ENCODE measurements around the gene CTSZ. TPM values are rescaled to one million over a fixed set of nuclear protein-coding genes. Genes with fewer than 3 reads are reported as not detected.

Gene CTSZ
- total RNA-seq, 1 experiment from 2014 or later = 26.3 TPM

DNA sequence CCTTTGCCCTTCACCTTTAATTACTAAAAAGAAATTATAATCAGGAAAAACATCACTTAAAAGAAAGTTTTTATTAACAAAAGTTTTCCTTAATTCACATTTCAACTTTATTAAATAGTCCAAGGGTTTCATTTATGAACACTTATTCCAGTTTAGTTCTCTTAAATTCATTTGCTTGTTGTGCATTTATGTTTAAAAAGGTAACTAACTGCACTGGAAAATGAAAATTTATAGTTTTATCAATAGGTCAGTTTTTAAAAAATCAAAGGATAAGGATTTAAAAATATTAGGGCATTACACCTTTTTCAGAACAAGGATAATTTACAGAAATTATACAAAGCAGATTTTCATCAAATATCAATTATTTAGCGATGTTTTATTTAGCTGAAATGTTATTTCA, 26.0 kb upstream of the CTSZ start (continued):
- TF ChIP-seq ELF4 (CRISPR knock-in tag; IDR thresholded peaks at IDR 0.05; ENCODE audit: low read depth) (no peak), EMX1 (CRISPR knock-in tag; IDR thresholded peaks at IDR 0.05) (no peak), ZNF416 (CRISPR knock-in tag; IDR thresholded peaks at IDR 0.05) (no peak), ATF1 (CRISPR knock-in tag; IDR thresholded peaks at IDR 0.05) (no peak)
- TF ChIP-seq, protein P1, sequence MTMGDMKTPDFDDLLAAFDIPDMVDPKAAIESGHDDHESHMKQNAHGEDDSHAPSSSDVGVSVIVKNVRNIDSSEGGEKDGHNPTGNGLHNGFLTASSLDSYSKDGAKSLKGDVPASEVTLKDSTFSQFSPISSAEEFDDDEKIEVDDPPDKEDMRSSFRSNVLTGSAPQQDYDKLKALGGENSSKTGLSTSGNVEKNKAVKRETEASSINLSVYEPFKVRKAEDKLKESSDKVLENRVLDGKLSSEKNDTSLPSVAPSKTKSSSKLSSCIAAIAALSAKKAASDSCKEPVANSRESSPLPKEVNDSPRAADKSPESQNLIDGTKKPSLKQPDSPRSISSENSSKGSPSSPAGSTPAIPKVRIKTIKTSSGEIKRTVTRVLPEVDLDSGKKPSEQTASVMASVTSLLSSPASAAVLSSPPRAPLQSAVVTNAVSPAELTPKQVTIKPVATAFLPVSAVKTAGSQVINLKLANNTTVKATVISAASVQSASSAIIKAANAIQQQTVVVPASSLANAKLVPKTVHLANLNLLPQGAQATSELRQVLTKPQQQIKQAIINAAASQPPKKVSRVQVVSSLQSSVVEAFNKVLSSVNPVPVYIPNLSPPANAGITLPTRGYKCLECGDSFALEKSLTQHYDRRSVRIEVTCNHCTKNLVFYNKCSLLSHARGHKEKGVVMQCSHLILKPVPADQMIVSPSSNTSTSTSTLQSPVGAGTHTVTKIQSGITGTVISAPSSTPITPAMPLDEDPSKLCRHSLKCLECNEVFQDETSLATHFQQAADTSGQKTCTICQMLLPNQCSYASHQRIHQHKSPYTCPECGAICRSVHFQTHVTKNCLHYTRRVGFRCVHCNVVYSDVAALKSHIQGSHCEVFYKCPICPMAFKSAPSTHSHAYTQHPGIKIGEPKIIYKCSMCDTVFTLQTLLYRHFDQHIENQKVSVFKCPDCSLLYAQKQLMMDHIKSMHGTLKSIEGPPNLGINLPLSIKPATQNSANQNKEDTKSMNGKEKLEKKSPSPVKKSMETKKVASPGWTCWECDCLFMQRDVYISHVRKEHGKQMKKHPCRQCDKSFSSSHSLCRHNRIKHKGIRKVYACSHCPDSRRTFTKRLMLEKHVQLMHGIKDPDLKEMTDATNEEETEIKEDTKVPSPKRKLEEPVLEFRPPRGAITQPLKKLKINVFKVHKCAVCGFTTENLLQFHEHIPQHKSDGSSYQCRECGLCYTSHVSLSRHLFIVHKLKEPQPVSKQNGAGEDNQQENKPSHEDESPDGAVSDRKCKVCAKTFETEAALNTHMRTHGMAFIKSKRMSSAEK (CRISPR knock-in tag; IDR thresholded peaks at IDR 0.05; ENCODE audit: borderline replicate concordance) = no peak

DNA sequence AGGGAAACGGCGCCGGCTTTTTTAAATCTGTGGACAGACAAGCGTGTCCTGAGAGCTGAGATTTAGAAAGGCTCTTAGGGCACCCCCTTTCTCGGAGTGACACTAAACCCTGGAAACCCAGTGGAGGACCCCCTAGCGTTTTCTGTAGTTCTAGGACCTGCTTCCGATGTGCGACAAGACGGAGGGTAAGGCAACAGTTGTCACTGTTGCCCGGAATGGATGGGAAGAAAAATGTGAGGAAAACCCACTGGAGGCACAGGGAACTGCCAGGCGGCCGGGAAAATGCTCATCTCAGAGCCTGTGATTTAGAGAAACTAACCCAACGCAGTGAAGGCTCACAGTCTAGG, 25.6 kb upstream of the CTSZ start:
- H3K27me3 Mint-ChIP-seq (ENCODE audit: low read depth) = peaks cover 41% of the 10 kb centered on the region
- H3K27ac Mint-ChIP-seq = peak overlapping the region; percentile 88
- CTCF ChIA-PET = interaction anchor here (0.7 to 1.5 kb wide), 12 partner anchors 124 to 482 kb away, joined by 3 to 10 read pairs (median 4); no protein-coding TSS in a partner anchor
- POLR2A ChIA-PET = interaction anchor here (1.0 to 1.2 kb wide), 3 partner anchors 10 to 482 kb away, joined by 3 to 5 read pairs (median 4); partner anchors contain the start of gene PRELID3B
- H3K36me3 Mint-ChIP-seq = peaks cover 71% of the 10 kb centered on the region
- H3K4me1 Mint-ChIP-seq = peaks cover 28% of the 10 kb centered on the region
- DNase-seq (ENCODE audit: low spot score) = no peak
- H3K4me3 Mint-ChIP-seq = peak overlapping the region; percentile 75
- peak; percentile 17 for ATAC-seq
- H3K9me3 Mint-ChIP-seq = no peaks in the 10 kb centered on the region
- TF ChIP-seq, protein P2, sequence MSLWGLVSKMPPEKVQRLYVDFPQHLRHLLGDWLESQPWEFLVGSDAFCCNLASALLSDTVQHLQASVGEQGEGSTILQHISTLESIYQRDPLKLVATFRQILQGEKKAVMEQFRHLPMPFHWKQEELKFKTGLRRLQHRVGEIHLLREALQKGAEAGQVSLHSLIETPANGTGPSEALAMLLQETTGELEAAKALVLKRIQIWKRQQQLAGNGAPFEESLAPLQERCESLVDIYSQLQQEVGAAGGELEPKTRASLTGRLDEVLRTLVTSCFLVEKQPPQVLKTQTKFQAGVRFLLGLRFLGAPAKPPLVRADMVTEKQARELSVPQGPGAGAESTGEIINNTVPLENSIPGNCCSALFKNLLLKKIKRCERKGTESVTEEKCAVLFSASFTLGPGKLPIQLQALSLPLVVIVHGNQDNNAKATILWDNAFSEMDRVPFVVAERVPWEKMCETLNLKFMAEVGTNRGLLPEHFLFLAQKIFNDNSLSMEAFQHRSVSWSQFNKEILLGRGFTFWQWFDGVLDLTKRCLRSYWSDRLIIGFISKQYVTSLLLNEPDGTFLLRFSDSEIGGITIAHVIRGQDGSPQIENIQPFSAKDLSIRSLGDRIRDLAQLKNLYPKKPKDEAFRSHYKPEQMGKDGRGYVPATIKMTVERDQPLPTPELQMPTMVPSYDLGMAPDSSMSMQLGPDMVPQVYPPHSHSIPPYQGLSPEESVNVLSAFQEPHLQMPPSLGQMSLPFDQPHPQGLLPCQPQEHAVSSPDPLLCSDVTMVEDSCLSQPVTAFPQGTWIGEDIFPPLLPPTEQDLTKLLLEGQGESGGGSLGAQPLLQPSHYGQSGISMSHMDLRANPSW (CRISPR knock-in tag; conservative IDR thresholded peaks at IDR 0.05; ENCODE audit: low read depth) = no peak
- TF ChIP-seq, protein P3, sequence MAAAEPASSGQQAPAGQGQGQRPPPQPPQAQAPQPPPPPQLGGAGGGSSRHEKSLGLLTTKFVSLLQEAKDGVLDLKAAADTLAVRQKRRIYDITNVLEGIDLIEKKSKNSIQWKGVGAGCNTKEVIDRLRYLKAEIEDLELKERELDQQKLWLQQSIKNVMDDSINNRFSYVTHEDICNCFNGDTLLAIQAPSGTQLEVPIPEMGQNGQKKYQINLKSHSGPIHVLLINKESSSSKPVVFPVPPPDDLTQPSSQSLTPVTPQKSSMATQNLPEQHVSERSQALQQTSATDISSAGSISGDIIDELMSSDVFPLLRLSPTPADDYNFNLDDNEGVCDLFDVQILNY (CRISPR knock-in tag; IDR thresholded peaks at IDR 0.05) = no peak
- no peak for TF ChIP-seq TEAD4 (CRISPR knock-in tag; IDR thresholded peaks at IDR 0.05)
- TF ChIP-seq, protein P4, sequence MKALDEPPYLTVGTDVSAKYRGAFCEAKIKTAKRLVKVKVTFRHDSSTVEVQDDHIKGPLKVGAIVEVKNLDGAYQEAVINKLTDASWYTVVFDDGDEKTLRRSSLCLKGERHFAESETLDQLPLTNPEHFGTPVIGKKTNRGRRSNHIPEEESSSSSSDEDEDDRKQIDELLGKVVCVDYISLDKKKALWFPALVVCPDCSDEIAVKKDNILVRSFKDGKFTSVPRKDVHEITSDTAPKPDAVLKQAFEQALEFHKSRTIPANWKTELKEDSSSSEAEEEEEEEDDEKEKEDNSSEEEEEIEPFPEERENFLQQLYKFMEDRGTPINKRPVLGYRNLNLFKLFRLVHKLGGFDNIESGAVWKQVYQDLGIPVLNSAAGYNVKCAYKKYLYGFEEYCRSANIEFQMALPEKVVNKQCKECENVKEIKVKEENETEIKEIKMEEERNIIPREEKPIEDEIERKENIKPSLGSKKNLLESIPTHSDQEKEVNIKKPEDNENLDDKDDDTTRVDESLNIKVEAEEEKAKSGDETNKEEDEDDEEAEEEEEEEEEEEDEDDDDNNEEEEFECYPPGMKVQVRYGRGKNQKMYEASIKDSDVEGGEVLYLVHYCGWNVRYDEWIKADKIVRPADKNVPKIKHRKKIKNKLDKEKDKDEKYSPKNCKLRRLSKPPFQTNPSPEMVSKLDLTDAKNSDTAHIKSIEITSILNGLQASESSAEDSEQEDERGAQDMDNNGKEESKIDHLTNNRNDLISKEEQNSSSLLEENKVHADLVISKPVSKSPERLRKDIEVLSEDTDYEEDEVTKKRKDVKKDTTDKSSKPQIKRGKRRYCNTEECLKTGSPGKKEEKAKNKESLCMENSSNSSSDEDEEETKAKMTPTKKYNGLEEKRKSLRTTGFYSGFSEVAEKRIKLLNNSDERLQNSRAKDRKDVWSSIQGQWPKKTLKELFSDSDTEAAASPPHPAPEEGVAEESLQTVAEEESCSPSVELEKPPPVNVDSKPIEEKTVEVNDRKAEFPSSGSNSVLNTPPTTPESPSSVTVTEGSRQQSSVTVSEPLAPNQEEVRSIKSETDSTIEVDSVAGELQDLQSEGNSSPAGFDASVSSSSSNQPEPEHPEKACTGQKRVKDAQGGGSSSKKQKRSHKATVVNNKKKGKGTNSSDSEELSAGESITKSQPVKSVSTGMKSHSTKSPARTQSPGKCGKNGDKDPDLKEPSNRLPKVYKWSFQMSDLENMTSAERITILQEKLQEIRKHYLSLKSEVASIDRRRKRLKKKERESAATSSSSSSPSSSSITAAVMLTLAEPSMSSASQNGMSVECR (CRISPR knock-in tag; IDR thresholded peaks at IDR 0.05; ENCODE audit: borderline replicate concordance) = no peak
- no peak for TF ChIP-seq ZNF138 (CRISPR knock-in tag; conservative IDR thresholded peaks at IDR 0.05)
- TF ChIP-seq, protein P5, sequence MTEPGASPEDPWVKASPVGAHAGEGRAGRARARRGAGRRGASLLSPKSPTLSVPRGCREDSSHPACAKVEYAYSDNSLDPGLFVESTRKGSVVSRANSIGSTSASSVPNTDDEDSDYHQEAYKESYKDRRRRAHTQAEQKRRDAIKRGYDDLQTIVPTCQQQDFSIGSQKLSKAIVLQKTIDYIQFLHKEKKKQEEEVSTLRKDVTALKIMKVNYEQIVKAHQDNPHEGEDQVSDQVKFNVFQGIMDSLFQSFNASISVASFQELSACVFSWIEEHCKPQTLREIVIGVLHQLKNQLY (CRISPR knock-in tag; IDR thresholded peaks at IDR 0.05) = no peak
- TF ChIP-seq, protein P6, sequence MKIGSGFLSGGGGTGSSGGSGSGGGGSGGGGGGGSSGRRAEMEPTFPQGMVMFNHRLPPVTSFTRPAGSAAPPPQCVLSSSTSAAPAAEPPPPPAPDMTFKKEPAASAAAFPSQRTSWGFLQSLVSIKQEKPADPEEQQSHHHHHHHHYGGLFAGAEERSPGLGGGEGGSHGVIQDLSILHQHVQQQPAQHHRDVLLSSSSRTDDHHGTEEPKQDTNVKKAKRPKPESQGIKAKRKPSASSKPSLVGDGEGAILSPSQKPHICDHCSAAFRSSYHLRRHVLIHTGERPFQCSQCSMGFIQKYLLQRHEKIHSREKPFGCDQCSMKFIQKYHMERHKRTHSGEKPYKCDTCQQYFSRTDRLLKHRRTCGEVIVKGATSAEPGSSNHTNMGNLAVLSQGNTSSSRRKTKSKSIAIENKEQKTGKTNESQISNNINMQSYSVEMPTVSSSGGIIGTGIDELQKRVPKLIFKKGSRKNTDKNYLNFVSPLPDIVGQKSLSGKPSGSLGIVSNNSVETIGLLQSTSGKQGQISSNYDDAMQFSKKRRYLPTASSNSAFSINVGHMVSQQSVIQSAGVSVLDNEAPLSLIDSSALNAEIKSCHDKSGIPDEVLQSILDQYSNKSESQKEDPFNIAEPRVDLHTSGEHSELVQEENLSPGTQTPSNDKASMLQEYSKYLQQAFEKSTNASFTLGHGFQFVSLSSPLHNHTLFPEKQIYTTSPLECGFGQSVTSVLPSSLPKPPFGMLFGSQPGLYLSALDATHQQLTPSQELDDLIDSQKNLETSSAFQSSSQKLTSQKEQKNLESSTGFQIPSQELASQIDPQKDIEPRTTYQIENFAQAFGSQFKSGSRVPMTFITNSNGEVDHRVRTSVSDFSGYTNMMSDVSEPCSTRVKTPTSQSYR (CRISPR knock-in tag; IDR thresholded peaks at IDR 0.05) = no peak
- TF ChIP-seq NFE2L1 (CRISPR knock-in tag; IDR thresholded peaks at IDR 0.05) = no peak
- TF ChIP-seq ELF4 (CRISPR knock-in tag; IDR thresholded peaks at IDR 0.05; ENCODE audit: low read depth) = no peak
- no peak for TF ChIP-seq ETV6 (CRISPR knock-in tag; IDR thresholded peaks at IDR 0.05)
- TF ChIP-seq ZBTB21 (CRISPR knock-in tag; IDR thresholded peaks at IDR 0.05; ENCODE audit: borderline replicate concordance) = no peak
- no peak for TF ChIP-seq JAZF1 (CRISPR knock-in tag; IDR thresholded peaks at IDR 0.05)
- TF ChIP-seq, protein P7, sequence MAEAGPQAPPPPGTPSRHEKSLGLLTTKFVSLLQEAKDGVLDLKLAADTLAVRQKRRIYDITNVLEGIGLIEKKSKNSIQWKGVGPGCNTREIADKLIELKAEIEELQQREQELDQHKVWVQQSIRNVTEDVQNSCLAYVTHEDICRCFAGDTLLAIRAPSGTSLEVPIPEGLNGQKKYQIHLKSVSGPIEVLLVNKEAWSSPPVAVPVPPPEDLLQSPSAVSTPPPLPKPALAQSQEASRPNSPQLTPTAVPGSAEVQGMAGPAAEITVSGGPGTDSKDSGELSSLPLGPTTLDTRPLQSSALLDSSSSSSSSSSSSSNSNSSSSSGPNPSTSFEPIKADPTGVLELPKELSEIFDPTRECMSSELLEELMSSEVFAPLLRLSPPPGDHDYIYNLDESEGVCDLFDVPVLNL (CRISPR knock-in tag; IDR thresholded peaks at IDR 0.05; ENCODE audit: borderline replicate concordance, low read depth) = no peak
